Nucleus accumbens (tissue), 56 donors: ENCODE measurements around the gene CES4A.
"Not testable (repeated sequence)": the region's sequence is repeated elsewhere in the genome, so short reads cannot be mapped to it uniquely, and the experiment has no call there.

Experiments used
- DNase-seq, 56 donors: peaks; one replicate each; lab custom pipeline; 2025; lab: John Stamatoyannopoulos, UW

CES4A gene

DNA sequence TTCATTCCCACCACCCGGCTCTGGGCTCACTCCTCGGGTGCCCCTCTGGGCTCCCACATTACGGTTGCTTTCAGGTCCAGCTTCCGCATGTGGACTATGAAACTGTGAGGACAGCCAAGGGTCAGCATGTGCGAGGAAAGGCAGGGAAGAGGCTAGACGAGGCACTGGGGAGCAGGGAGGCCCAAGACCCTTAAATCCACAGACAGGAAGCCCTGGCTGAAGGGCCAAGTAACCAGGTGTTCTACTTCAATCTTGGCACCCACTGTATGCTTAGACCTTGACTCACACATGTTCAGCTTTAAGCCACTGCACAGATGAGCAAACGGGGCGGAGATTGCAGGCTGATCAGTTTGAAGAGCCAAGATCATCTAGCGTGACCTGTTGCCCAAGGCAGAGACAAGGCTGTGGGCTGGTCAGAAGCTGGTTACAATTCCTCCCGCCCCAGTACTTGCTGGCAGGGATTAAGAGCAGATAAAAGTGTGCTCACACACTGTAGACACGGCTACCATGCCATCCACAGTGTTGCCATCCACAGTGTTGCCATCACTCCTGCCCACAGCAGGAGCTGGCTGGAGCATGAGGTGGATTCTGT, at the start of gene CES4A:
CES4A (plus strand) TSS at position 393 of the 592 bp plus-strand sequence; CDS start at position 577, 184 bp downstream.
- no peak for DNase-seq

DNA sequence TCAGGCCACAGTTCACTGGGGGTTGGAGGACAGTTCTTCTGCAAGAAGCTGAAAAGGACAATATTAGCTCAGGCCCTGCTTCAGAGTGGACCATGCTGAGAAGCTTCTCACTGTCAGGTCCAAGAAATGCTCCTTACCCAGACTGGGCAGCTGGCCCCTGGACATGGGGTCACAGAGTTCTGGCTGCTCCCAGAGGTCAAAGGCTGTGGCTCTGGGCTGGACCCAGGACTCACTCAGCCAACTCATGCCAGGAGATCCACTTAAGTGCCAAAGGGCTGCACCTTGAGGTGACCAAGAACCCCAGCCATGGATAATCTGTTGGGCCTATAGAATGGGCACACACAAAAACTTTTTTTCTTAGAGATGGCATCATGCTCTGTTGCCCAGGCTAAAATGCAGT, 49.0 kb upstream of the CES4A start:
- no peak for DNase-seq

- no peak for DNase-seq
Measured at GRCh38 chr16:66940236-66940635, 48.2 kb upstream of the CES4A start.

- no peak for DNase-seq
Measured at GRCh38 chr16:66942981-66943380, 45.4 kb upstream of the CES4A start.

- DNase-seq = no peak
Measured at GRCh38 chr16:66943426-66944053, 44.8 kb upstream of the CES4A start.

DNA sequence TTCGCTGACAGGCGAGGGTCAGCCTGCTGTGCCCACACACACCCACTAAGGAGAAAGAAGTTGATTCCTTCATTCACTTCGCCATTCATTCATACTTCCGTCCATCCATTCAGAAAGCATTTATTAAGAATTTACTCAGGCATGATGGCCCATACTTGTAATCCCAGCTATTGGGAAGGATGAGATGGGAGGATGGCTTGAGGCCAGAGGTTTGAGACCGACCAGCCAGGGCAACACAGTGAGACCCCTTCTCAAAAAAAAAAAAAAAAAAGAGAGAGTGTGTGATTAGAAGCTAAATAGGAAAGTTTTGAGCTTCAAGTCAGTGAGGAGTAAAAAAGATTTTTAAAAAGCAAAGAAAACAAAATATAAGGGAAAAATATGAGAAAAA, 44.3 kb upstream of the CES4A start:
- no peak for DNase-seq

DNA sequence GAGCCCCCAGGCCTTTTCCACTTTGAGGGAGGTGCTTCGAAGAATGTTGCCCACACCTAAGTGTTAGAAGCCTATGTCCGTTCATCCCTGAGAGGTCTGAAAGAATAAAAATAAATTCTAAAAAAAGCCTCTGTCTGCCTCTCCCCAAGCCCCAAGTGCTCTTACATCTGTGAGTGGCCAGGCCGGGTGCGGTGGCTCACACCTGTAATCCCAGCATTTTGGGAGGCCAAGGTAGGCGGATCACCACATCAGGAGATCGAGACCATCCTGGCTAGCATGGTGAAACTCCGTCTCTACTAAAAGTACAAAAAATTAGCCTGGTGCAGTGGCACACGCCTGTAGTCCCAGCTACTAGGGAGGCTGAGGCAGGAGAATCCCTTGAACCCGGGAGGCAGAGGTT, 43.4 kb upstream of the CES4A start:
- not testable (repeated sequence) for DNase-seq

DNA sequence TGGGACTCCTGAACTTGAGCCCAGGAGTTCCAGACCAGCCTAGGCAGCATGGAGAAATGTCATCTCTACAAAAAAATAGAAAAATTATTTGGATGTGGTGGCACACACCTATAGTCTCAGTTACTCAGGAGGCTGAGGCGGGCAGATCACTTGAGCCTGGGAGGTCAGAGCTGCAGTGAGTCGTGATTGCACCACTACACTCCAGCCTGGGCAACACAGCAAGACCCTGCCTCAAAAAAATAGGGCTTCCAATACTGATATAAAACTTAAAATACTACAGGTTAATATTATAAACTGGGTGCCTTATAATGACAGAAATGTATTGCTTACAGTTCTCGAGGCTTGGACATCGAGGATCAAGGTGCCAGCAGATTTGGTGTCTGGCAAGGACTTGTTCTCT, 42.5 kb upstream of the CES4A start:
- no peak for DNase-seq

- DNase-seq = no peak
Measured at GRCh38 chr16:66946541-66946940, 41.8 kb upstream of the CES4A start.

DNA sequence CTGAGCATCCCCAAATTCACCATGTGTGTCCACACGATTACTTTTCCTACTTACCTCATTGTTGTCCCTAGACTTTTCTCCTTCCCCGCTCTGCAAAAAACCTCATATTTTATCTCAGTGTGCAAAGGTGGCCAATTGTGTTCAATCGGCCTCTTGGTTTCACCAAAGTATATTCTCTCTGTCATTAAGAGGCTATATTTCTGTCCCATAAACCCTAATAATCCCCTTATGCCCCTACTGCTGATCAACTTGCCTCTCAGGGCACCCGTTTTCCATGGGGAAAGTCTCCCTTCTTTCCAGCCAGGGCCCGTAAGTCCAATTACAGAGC, 41.5 kb upstream of the CES4A start:
- DNase-seq = no peak

DNA sequence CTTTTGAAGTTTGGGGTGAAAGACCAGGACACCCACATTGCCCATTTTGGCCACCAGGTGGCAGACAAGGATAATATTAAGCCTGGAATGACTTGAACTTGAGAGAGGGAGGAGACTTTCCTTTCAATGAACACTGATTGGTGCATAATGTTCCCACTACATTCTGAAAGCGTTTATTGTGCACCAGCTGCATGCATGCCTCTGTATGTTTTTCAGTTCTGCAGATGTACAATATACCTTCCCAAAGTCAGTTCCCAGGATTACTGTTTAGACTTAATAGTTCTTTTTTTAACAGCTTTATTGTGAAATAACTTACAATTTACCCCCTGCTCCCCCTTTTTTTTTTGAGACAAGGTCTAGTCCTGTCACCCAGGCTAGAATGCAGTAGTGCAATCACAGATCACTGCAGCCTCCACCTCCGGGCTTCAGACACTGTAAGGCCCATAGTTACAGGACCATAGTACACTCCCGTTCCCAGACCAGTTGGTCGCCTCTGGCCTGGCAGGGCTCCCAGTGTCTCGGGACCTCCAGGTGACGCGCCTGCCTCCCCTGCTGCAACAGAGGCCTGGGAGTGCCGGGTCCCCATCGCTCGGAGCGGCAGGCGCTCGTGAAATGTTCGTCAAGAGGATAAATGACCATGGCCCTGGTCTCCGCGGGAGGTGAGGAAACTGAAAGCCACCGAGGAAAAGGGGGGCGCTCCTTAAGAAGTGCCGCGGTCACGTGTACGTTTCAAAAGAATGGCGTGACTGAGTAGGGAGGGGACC, 40.9 kb upstream of the CES4A start:
- peak in 48 of 56 donors; percentile 12 to 90 (median 60) for DNase-seq

GRCh38 chr16:66948134-66948836, 40.1 kb upstream of the CES4A start:
- DNase-seq = peak in 2 of 56 donors; percentile 15 to 29

DNA sequence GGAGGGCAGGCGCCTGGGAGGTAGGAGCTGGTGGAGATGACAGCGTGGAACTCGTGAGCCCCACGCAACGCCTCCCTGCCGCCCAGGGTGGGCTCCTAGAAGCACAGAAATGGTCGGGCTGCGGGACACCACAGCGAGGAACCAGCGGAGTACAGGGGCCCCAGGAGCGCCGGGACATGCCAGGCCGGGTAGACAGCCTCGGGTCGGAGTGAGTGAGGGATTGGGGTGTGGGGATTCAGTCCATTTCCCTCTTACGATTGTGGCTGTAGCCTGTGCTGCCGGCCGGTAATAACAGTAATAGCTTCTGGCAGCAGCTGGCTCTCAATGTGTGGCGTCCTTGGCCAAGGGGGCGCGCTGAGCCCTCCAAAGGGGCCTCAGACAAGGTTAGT, 39.6 kb upstream of the CES4A start:
- DNase-seq = no peak

DNA sequence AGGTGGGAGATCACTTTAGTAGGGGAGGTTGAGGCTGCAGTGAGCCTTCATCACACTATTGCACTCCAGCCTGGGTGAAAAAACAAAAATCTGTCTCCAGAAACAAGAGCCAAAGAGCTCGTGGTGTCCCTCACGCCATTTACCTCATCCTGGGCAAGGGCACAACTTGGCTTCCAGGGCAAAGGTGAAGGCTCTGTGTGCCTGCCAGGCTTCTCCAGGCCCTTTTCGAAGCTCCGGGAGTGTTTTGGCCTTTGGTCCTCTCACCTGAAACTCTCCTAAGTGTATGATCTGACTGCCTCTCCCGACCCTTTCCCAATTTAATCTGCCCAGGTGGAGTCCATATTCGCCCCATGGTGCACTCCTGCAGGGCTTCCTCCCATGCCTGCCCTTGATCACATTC, 38.9 kb upstream of the CES4A start:
- DNase-seq = no peak

GRCh38 chr16:66950437-66950836, 38.0 kb upstream of the CES4A start:
- DNase-seq = no peak

DNA sequence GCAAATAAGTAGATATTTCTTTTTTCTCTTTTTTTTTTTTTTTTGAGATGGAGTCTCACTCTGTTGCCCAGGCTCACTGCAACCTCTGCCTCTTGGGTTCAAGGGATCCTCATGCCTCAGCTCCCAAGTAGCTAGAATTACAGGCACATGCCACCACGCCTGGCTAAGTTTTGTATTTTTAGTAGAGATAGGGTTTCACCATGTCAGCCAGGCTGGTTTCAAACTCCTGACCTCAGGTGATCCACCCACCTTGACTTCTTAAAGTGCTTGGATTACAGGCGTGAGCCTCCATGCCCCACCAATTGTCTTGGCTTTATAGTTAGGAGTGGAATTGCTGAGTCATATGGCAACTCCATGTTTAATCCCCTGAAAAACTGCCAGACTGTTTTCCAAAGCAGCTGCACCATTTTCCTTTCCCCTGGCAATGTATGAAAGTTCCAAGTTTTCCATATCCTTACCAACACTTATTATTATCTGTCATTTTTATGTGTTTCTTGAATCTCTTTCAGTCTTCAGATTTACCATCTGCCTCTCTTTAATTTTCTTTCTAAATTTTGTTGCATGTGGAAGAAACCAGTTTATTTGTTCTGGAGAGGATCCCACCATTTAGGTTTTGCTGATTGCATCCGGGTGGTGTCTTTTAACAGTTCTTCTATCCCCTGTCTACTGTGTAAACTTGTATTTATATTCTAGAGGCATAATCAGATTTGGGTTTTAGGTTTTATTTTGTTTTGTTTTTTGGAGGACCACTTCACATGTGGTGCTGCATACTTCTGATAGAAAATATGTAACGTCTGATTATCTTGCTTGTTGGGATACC, 37.2 kb upstream of the CES4A start:
- no peak for DNase-seq

- DNase-seq = no peak
Measured at GRCh38 chr16:66952430-66953110, 35.8 kb upstream of the CES4A start.

GRCh38 chr16:66953462-66954096, 34.8 kb upstream of the CES4A start:
- no peak for DNase-seq

GRCh38 chr16:66954097-66954659, 34.2 kb upstream of the CES4A start:
- peak in 46 of 56 donors; percentile 14 to 85 (median 43) for DNase-seq
